Gastrocnemius medialis (tissue), 4 donors: Measurements from ENCODE around the gene GPC6. TPM values are rescaled to one million over a fixed set of nuclear protein-coding genes. Genes with fewer than 3 reads are reported as not detected.

Source experiments
- ATAC-seq, 2 donors: fragments of 150-250 bp; one replicate each; pipeline ENCODE4 v1.9.1; 2016
- DNase-seq, 2 donors: peaks; one replicate each; pipeline ENCODE4 v3.0.0-alpha.2; 2019
- H3K27ac ChIP-seq, 4 donors: fragments of 200-600 bp; sonication (generic); 1 replicate in 1 of 4; 2 replicates in 3 of 4; pipeline ENCODE4 v1.5.1; 2016 to 2018; ENCODE audit warnings: mild to moderate bottlenecking in 2 of 4, moderate library complexity in 1 of 4
- H3K27me3 ChIP-seq, 3 donors: fragments of 200-600 bp; sonication (generic) in 2 of 3; 1 replicate in 1 of 3; 2 replicates in 2 of 3; pipeline versions ENCODE4 v1.5.1 to v1.6.0; 2016 to 2019; ENCODE audit warnings: mild to moderate bottlenecking in 1 of 3, moderate library complexity in 1 of 3
- H3K36me3 ChIP-seq, 2 donors: fragments of 200-600 bp; sonication (generic) in 1 of 2; one replicate each; pipeline ENCODE4 v1.5.1; 2017 to 2018
- H3K4me1 ChIP-seq, 2 donors: fragments of 200-600 bp; sonication (generic) in 1 of 2; one replicate each; pipeline ENCODE4 v1.5.1; 2016 to 2017; ENCODE audit warnings: mild to moderate bottlenecking in 2 of 2
- H3K4me3 ChIP-seq, 4 donors: fragments of 200-600 bp; sonication (generic) in 3 of 4; 1 replicate in 1 of 4; 2 replicates in 3 of 4; pipeline ENCODE4 v1.5.1; 2016 to 2019; ENCODE audit warnings: mild to moderate bottlenecking in 2 of 4
- H3K9me3 ChIP-seq, 3 donors: fragments of 200-600 bp; sonication (generic) in 2 of 3; 1 replicate in 1 of 3; 2 replicates in 2 of 3; pipeline ENCODE4 v1.5.1; 2016 to 2019
- POLR2A ChIP-seq, 2 donors: fragments of 450-650 bp; IDR thresholded peaks; one replicate each; pipeline ENCODE4 v1.6.1; 2017; ENCODE audit warnings: antibody characterized with exemption in 2 of 2, mild to moderate bottlenecking in 2 of 2, moderate library complexity in 2 of 2
- in situ Hi-C, 4 donors: fragments of 200-750 bp; cut with MboI; loops; one replicate each; pipeline versions ENCODE4 v1.15.0 to v1.8.0; 2017; ENCODE audit warnings: low sequenced_read_pairs in 4 of 4
- intact Hi-C: fragments of 100-400 bp; cut with DNase I; formaldehyde crosslinking; loops from one replicate; pipeline ENCODE4 v1.15.1; 2023; ENCODE audit warnings: low total_unique reads
- total RNA-seq, 4 donors: library from RNA; depleted of rRNA; stranded (reverse); fragments of >200 nt; gene quantifications; one replicate each; pipeline versions ENCODE4 v1.1.0 to v1.2.3, GENCODE V29; 2016
- TF ChIP-seq, protein P1 (sequence below), 5 experiments: fragments of 450-650 bp in 3 of 5; fragments of 200-600 bp in 2 of 5; sonication (generic) in 2 of 5; IDR thresholded peaks in 4 of 5; conservative IDR thresholded peaks in 1 of 5; 1 replicate in 4 of 5; 2 replicates in 1 of 5; pipeline ENCODE4 v1.5.1; 2016 to 2019; ENCODE audit warnings: antibody characterized with exemption in 5 of 5, mild to moderate bottlenecking in 3 of 5, moderate library complexity in 3 of 5

GPC6 gene
- total RNA-seq, 4 donors from 2014 or later, result 0.47 to 0.88 (median 0.59) TPM

- Histone ChIP-seq H3K9me3 (no peaks in the 10 kb centered on the region), H3K27me3 (no peaks in the 10 kb centered on the region), H3K4me3 (no peak overlapping the region), H3K36me3 (no peaks in the 10 kb centered on the region), H3K4me1 (no peaks in the 10 kb centered on the region), H3K27ac (no peak overlapping the region)
- no peak for DNase-seq
- in situ Hi-C loops (no loop called here), intact Hi-C loops (no loop called here)
- no peak for ATAC-seq
- no peak for TF ChIP-seq POLR2A (IDR thresholded peaks at IDR 0.05)
- TF ChIP-seq, protein P1, sequence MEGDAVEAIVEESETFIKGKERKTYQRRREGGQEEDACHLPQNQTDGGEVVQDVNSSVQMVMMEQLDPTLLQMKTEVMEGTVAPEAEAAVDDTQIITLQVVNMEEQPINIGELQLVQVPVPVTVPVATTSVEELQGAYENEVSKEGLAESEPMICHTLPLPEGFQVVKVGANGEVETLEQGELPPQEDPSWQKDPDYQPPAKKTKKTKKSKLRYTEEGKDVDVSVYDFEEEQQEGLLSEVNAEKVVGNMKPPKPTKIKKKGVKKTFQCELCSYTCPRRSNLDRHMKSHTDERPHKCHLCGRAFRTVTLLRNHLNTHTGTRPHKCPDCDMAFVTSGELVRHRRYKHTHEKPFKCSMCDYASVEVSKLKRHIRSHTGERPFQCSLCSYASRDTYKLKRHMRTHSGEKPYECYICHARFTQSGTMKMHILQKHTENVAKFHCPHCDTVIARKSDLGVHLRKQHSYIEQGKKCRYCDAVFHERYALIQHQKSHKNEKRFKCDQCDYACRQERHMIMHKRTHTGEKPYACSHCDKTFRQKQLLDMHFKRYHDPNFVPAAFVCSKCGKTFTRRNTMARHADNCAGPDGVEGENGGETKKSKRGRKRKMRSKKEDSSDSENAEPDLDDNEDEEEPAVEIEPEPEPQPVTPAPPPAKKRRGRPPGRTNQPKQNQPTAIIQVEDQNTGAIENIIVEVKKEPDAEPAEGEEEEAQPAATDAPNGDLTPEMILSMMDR (IDR thresholded peaks at IDR 0.05 in 4 of 5, conservative IDR thresholded peaks at IDR 0.05 in 1 of 5), result no peak
Measured at GRCh38 chr13:93336728-93337127, 110.1 kb downstream of the GPC6 start.

GRCh38 chr13:93338030-93338429 lies 111.4 kb downstream of the GPC6 start:
- Histone ChIP-seq H3K36me3 (no peaks in the 10 kb centered on the region), H3K27me3 (no peaks in the 10 kb centered on the region), H3K4me3 (no peak overlapping the region), H3K9me3 (no peaks in the 10 kb centered on the region), H3K27ac (no peak overlapping the region), H3K4me1 (no peaks in the 10 kb centered on the region)
- no peak for TF ChIP-seq POLR2A (IDR thresholded peaks at IDR 0.05)
- TF ChIP-seq, protein P1 (IDR thresholded peaks at IDR 0.05 in 4 of 5, conservative IDR thresholded peaks at IDR 0.05 in 1 of 5), result no peak
- in situ Hi-C loops, result no loop called here
- intact Hi-C loops, result no loop called here
- ATAC-seq (no peak), DNase-seq (no peak)

DNA sequence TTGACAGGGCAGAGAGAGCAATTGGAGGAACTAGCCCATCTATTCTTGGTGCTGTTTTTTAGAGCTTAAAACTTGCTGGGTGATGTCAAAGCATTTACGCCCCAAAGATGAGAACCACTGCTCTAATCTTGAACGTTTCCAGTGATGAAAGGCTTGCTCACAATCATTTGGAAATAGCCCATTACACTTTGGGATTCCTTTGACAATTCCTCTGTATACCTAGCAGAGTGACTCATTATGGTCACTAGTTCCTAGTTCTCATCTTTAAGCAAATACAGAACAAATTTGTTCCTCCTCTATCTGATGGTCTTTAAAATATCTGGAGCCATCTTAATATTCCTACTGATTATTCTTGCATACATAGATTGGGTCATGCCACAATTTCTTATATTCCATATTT lies 112.3 kb downstream of the GPC6 start:
- no peaks in the 10 kb centered on the region for H3K27me3 ChIP-seq
- H3K36me3 ChIP-seq, result no peaks in the 10 kb centered on the region
- no peaks in the 10 kb centered on the region for H3K9me3 ChIP-seq
- H3K4me1 ChIP-seq, result no peaks in the 10 kb centered on the region
- ATAC-seq (no peak), DNase-seq (no peak)
- intact Hi-C loops (no loop called here), in situ Hi-C loops (no loop called here)
- H3K4me3 ChIP-seq, result no peak overlapping the region
- H3K27ac ChIP-seq, result no peak overlapping the region
- no peak for TF ChIP-seq POLR2A (IDR thresholded peaks at IDR 0.05)
- TF ChIP-seq, protein P1 (IDR thresholded peaks at IDR 0.05 in 4 of 5, conservative IDR thresholded peaks at IDR 0.05 in 1 of 5), result no peak

DNA sequence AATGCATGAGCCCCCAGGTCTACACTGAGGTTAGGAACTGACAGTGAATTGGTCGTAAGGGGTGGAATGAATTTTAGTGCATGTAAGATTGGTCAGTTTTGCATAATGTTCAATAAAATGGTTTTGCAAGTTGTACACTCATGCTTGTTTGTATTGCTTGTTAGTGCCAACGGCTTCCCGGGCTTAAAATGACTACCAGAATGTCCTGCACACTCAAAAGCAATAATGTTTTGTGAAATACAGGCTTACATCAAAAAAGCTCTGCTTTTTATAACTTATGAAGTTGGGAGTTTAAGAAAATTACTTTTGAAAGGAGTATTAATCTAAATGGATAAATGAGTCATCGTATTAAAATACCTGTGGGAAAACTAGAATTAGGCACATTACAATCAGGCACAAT lies 112.9 kb downstream of the GPC6 start:
- intact Hi-C loops, result no loop called here

More for the DNA sequence above, 112.9 kb downstream of the GPC6 start:
- Histone ChIP-seq H3K4me3 (no peak overlapping the region), H3K27me3 (no peaks in the 10 kb centered on the region), H3K4me1 (no peaks in the 10 kb centered on the region), H3K27ac (no peak overlapping the region), H3K9me3 (no peaks in the 10 kb centered on the region), H3K36me3 (no peaks in the 10 kb centered on the region)
- DNase-seq, result no peak
- in situ Hi-C loops, result no loop called here
- ATAC-seq, result no peak
- TF ChIP-seq POLR2A (IDR thresholded peaks at IDR 0.05), result no peak
- TF ChIP-seq, protein P1 (IDR thresholded peaks at IDR 0.05 in 4 of 5, conservative IDR thresholded peaks at IDR 0.05 in 1 of 5), result no peak
